GM23338 (cell line): ENCODE measurements around the gene RPL13. TPM values are rescaled to one million over a fixed set of nuclear protein-coding genes. Genes with fewer than 3 reads are reported as not detected.

Experiments used
- ATAC-seq: fragments of 200-7000 bp; cut with Tn5 transposase; 3 replicates; pipeline ENCODE4 v1.9.1; 2020
- DNase-seq: peaks from one replicate; pipeline ENCODE4 v3.0.0-alpha.2; 2015; ENCODE audit warnings: low spot score
- H2AFZ ChIP-seq: fragments of 200-600 bp; sonication (generic); 2 replicates; pipeline ENCODE4 v1.8.0; 2016; ENCODE audit warnings: antibody characterized with exemption, mild to moderate bottlenecking, moderate library complexity
- H3F3A ChIP-seq: fragments of 200-600 bp; sonication (generic); replicated peaks from 2 replicates; pipeline ENCODE4 v1.8.0; 2017; ENCODE audit warnings: antibody characterized with exemption, mixed run types, low read depth
- H3K27ac ChIP-seq: fragments of 200-600 bp; sonication (generic); 2 replicates; pipeline ENCODE4 v1.6.1; 2016; ENCODE audit warnings: low read depth
- H3K27me3 ChIP-seq: fragments of 200-600 bp; sonication (generic); 2 replicates; pipeline ENCODE4 v1.8.0; 2016; ENCODE audit warnings: mild to moderate bottlenecking, mixed run types, moderate library complexity; ENCODE audit not compliant: insufficient read depth
- H3K36me3 ChIP-seq: fragments of 200-600 bp; sonication (generic); 2 replicates; pipeline ENCODE4 v1.8.0; 2016; ENCODE audit warnings: mild to moderate bottlenecking; ENCODE audit not compliant: insufficient read depth
- H3K4me1 ChIP-seq: fragments of 200-600 bp; sonication (generic); 2 replicates; pipeline ENCODE4 v1.8.0; 2016; ENCODE audit warnings: mild to moderate bottlenecking, moderate library complexity; ENCODE audit not compliant: insufficient read depth
- H3K4me2 ChIP-seq: fragments of 200-600 bp; sonication (generic); 2 replicates; pipeline ENCODE4 v1.7.1; 2017; ENCODE audit warnings: mixed run types
- H3K4me3 ChIP-seq: fragments of 200-600 bp; sonication (generic); 2 replicates; pipeline ENCODE4 v1.6.1; 2016; ENCODE audit warnings: mixed run types
- H3K79me2 ChIP-seq: fragments of 200-600 bp; sonication (generic); replicated peaks from 2 replicates; pipeline ENCODE4 v1.8.0; 2017; ENCODE audit warnings: mild to moderate bottlenecking; ENCODE audit not compliant: insufficient read depth
- H3K9me2 ChIP-seq: fragments of 200-600 bp; sonication (generic); 2 replicates; pipeline ENCODE4 v1.8.0; 2017; ENCODE audit not compliant: insufficient read depth
- H4K20me1 ChIP-seq: fragments of 200-600 bp; sonication (generic); replicated peaks from 2 replicates; pipeline ENCODE4 v1.8.0; 2017; ENCODE audit warnings: mild to moderate bottlenecking; ENCODE audit not compliant: insufficient read depth
- H3K27ac Mint-ChIP-seq: 2 replicates; pipeline ENCODE4 v1.8.0; 2020; ENCODE audit warnings: inconsistent platforms, mild to moderate bottlenecking, moderate library complexity, mixed read lengths
- H3K27me3 Mint-ChIP-seq: 3 replicates; pipeline ENCODE4 v1.8.0; 2022; ENCODE audit warnings: low read depth, mild to moderate bottlenecking, moderate library complexity, mixed read lengths, inconsistent platforms; ENCODE audit not compliant: insufficient read depth, poor library complexity
- H3K36me3 Mint-ChIP-seq: 3 replicates; pipeline ENCODE4 v1.8.0; 2021; ENCODE audit warnings: low read depth, mild to moderate bottlenecking, inconsistent platforms, moderate library complexity, mixed read lengths
- H3K4me1 Mint-ChIP-seq: 3 replicates; pipeline ENCODE4 v1.8.0; 2020; ENCODE audit warnings: mild to moderate bottlenecking, inconsistent platforms, mixed read lengths
- H3K4me3 Mint-ChIP-seq: 3 replicates; pipeline ENCODE4 v1.8.0; 2021; ENCODE audit warnings: moderate library complexity, mild to moderate bottlenecking, inconsistent platforms, mixed read lengths
- H3K9me3 Mint-ChIP-seq: 3 replicates; pipeline ENCODE4 v1.8.0; 2020; ENCODE audit warnings: moderate library complexity, mild to moderate bottlenecking, inconsistent platforms, mixed read lengths
- CREB1 ChIP-seq: fragments of 250-450 bp; sonication (Bioruptor Pico); IDR thresholded peaks from 2 replicates; pipeline ENCODE4 v1.5.0; 2020; ENCODE audit warnings: low read depth, mild to moderate bottlenecking, moderate library complexity
- CTCF ChIP-seq, 2 experiments: fragments of 200-600 bp in 1 of 2; sonication (generic) in 1 of 2; conservative IDR thresholded peaks; 2 replicates each; pipeline versions ENCODE4 v1.5.1 to v1.6.1; 2016 to 2017; ENCODE audit warnings: antibody characterized with exemption in 2 of 2, low read depth in 2 of 2, mild to moderate bottlenecking in 2 of 2, moderate library complexity in 1 of 2
- ETS1 ChIP-seq: IDR thresholded peaks from 2 replicates; pipeline ENCODE4 v1.6.1; 2016; ENCODE audit warnings: antibody characterized with exemption
- EZH2 ChIP-seq: fragments of 200-600 bp; sonication (generic); IDR thresholded peaks from one replicate; pipeline ENCODE4 v1.8.0; 2017; ENCODE audit warnings: antibody characterized with exemption, mild to moderate bottlenecking, low read depth; ENCODE audit not compliant: unreplicated experiment
- EZH2phosphoT487 ChIP-seq: fragments of 200-600 bp; sonication (generic); IDR thresholded peaks from one replicate; pipeline ENCODE4 v1.8.1; 2018; ENCODE audit warnings: antibody characterized with exemption; ENCODE audit not compliant: unreplicated experiment
- JUNB ChIP-seq: IDR thresholded peaks from one replicate; pipeline ENCODE4 v1.6.1; 2016; ENCODE audit warnings: antibody characterized with exemption; ENCODE audit not compliant: unreplicated experiment
- NANOG ChIP-seq: IDR thresholded peaks from 2 replicates; pipeline ENCODE4 v1.6.1; 2016; ENCODE audit warnings: antibody characterized with exemption, borderline replicate concordance
- POLR2AphosphoS5 ChIP-seq: IDR thresholded peaks from 2 replicates; pipeline ENCODE4 v1.6.1; 2016; ENCODE audit warnings: antibody characterized with exemption, low read depth
- REST ChIP-seq: IDR thresholded peaks from one replicate; pipeline ENCODE4 v1.6.1; 2018; ENCODE audit warnings: antibody characterized with exemption; ENCODE audit not compliant: unreplicated experiment
- STAT1 ChIP-seq: IDR thresholded peaks from one replicate; pipeline ENCODE4 v1.6.1; 2016; ENCODE audit warnings: antibody characterized with exemption; ENCODE audit not compliant: unreplicated experiment
- ZNF114 ChIP-seq: fragments of 250-450 bp; sonication (Bioruptor Pico); IDR thresholded peaks from 2 replicates; pipeline ENCODE4 v1.5.0; 2020; ENCODE audit warnings: mild to moderate bottlenecking, moderate library complexity
- ZNF331 ChIP-seq: fragments of 250-450 bp; sonication (Bioruptor Pico); IDR thresholded peaks from 2 replicates; pipeline ENCODE4 v1.5.0; 2020; ENCODE audit warnings: low read depth, mild to moderate bottlenecking, moderate library complexity
- ZNF462 ChIP-seq: fragments of 250-450 bp; sonication (Bioruptor Pico); IDR thresholded peaks from 2 replicates; pipeline ENCODE4 v1.5.0; 2020; ENCODE audit warnings: mild to moderate bottlenecking, moderate library complexity
- polyA plus RNA-seq: library from polyadenylated mRNA; unstranded; fragments of >200 nt; fragmentation: Nextera tagmentation; extraction: Ambion mirVana; gene quantifications from 2 replicates; pipeline ENCODE4 v1.2.1, GENCODE V29; 2016
- total RNA-seq: library from RNA; depleted of rRNA; stranded (reverse); fragments of >200 nt; shearing (Covaris generic); gene quantifications from 2 replicates; pipeline ENCODE4 v1.2.3, GENCODE V29; 2014

The RPL13 gene
- total and polyA plus RNA-seq, 2 experiments from 2014 or later: 3,489 to 3,617 TPM

GRCh38 chr16:89557690-89558490 is 2.6 kb upstream of the RPL13 start:
- 0 out of 2 replicates have a peak overlapping the region, but pooled peaks have one; percentile 42 for H3K27ac ChIP-seq
- 0 out of 3 replicates have a peak overlapping the region, but pooled peaks have one; percentile 25 for H3K4me3 Mint-ChIP-seq
- H3K4me1 Mint-ChIP-seq: peaks cover 18% of the 10 kb centered on the region
- no peaks in the 10 kb centered on the region for H3K27me3 ChIP-seq
- H3K27ac Mint-ChIP-seq: peak overlapping the region; percentile 87; the same call in 1 of the 2 replicates
- ATAC-seq: no peak
- H3K9me2 ChIP-seq: no peaks in the 10 kb centered on the region
- peaks cover 24% of the 10 kb centered on the region for H3K79me2 ChIP-seq
- no peak overlapping the region for H3K4me2 ChIP-seq
- H3K4me3 ChIP-seq: no peak overlapping the region
- H3F3A ChIP-seq: peaks cover 57% of the 10 kb centered on the region
- no peak for DNase-seq
- H3K27me3 Mint-ChIP-seq: peaks cover 25% of the 10 kb centered on the region
- no peak overlapping the region for H2AFZ ChIP-seq
- H3K36me3 ChIP-seq: peaks cover 26% of the 10 kb centered on the region
- peaks cover 57% of the 10 kb centered on the region for H3K36me3 Mint-ChIP-seq
- no peak for TF ChIP-seq ZNF331 (CRISPR knock-in tag)
- no peak for TF ChIP-seq EZH2phosphoT487
- TF ChIP-seq POLR2AphosphoS5: no peak
- no peak for TF ChIP-seq ZNF114
- no peak for TF ChIP-seq CTCF (conservative IDR thresholded peaks at IDR 0.05; ENCODE audit: low read depth in 2 of 2)
- no peak for TF ChIP-seq ETS1
- TF ChIP-seq NANOG: no peak
- TF ChIP-seq STAT1: no peak
- no peak for TF ChIP-seq ZNF462 (CRISPR knock-in tag)
- TF ChIP-seq JUNB: no peak
- no peak for TF ChIP-seq REST
- no peak for TF ChIP-seq CREB1
- TF ChIP-seq EZH2: no peak
- H3K4me1 ChIP-seq: peaks cover 14% of the 10 kb centered on the region
- peaks cover 10% of the 10 kb centered on the region; the same call in 1 of the 3 replicates for H3K9me3 Mint-ChIP-seq
- H4K20me1 ChIP-seq: peaks cover 16% of the 10 kb centered on the region
